ENCODE data around the gene SLCO1B3.
"Not testable (repeated sequence)": the region's sequence is repeated elsewhere in the genome, so short reads cannot be mapped to it uniquely, and the experiment has no call there.

- not testable (repeated sequence) for TF ChIP-seq CTCF, POLR2A (IDR thresholded peaks at IDR 0.05)
Observed at GRCh38 chr12:20783796-20784357, 26.6 kb upstream of the SLCO1B3 start.

Measured in thyroid gland (tissue), 4 donors.